Upper lobe of right lung (tissue), 1 donor: ENCODE measurements around the gene DPH5. TPM values are rescaled to one million over a fixed set of nuclear protein-coding genes. Genes with fewer than 3 reads are reported as not detected.

Experiments
- ATAC-seq: fragments of 200-7000 bp; cut with Tn5 transposase; one replicate; pipeline ENCODE4 v1.9.1; 2020; ENCODE audit warnings: mild to moderate bottlenecking, moderate library complexity
- DNase-seq: peaks from one replicate; pipeline ENCODE4 v3.0.0-alpha.2; 2020
- H3K27ac ChIP-seq: fragments of 200-600 bp; one replicate; pipeline ENCODE4 v1.8.0; 2022
- H3K27me3 ChIP-seq: fragments of 200-600 bp; one replicate; pipeline ENCODE4 v1.8.0; 2022; ENCODE audit warnings: mild to moderate bottlenecking
- H3K36me3 ChIP-seq: fragments of 200-600 bp; one replicate; pipeline ENCODE4 v1.8.0; 2022
- H3K4me1 ChIP-seq: fragments of 200-600 bp; one replicate; pipeline ENCODE4 v1.8.0; 2022
- H3K4me3 ChIP-seq: fragments of 200-600 bp; one replicate; pipeline ENCODE4 v1.8.0; 2022; ENCODE audit warnings: mild to moderate bottlenecking
- H3K9me3 ChIP-seq: fragments of 200-600 bp; one replicate; pipeline ENCODE4 v1.8.0; 2022
- intact Hi-C: fragments of 100-400 bp; cut with DNase I; formaldehyde crosslinking; loops from one replicate; pipeline ENCODE4 v1.11.0; 2022
- total RNA-seq: library from RNA; stranded (reverse); fragmentation: NEBNext Ultra II Directional; extraction: Animal tissue kit (Norgen Biotek cat#: 25700); gene quantifications from one replicate; pipeline ENCODE4 v1.2.1, GENCODE V29; 2021
- TF ChIP-seq, protein P1 (sequence below): fragments of 200-600 bp; IDR thresholded peaks from one replicate; pipeline ENCODE4 v1.8.0; 2022; ENCODE audit warnings: antibody characterized with exemption
- donor health status: DM: no; HTN: yes; CAD: no; lungs with severe emphysema.

The DPH5 gene
- total RNA-seq, 1 donor from 2014 or later = 23.8 TPM

DNA sequence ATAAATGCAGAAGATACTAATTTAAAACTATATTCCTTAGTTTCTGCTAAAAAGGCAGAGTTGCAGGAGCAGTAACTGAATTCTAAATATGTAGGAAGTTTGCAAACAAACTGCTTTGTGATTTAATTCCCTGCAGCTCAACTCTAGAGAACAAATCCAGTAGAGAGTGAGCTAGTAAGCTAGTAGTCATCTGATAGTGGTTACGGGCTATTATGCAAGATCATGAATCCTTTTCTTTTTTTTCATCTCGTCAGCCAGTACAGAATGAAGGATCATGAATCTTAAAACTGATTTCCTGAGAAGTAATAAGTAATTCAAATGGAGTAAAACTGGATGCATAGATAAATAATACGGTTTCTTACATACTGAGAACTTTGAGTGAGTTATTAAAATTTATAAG, 3.3 kb downstream of the DPH5 start:
- intact Hi-C loops = no loop called here
- DNase-seq (no peak), ATAC-seq (no peak)
- peaks cover 9% of the 10 kb centered on the region for H3K4me1 ChIP-seq
- TF ChIP-seq, protein P1, sequence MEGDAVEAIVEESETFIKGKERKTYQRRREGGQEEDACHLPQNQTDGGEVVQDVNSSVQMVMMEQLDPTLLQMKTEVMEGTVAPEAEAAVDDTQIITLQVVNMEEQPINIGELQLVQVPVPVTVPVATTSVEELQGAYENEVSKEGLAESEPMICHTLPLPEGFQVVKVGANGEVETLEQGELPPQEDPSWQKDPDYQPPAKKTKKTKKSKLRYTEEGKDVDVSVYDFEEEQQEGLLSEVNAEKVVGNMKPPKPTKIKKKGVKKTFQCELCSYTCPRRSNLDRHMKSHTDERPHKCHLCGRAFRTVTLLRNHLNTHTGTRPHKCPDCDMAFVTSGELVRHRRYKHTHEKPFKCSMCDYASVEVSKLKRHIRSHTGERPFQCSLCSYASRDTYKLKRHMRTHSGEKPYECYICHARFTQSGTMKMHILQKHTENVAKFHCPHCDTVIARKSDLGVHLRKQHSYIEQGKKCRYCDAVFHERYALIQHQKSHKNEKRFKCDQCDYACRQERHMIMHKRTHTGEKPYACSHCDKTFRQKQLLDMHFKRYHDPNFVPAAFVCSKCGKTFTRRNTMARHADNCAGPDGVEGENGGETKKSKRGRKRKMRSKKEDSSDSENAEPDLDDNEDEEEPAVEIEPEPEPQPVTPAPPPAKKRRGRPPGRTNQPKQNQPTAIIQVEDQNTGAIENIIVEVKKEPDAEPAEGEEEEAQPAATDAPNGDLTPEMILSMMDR = no peak
- H3K27ac ChIP-seq = no peak overlapping the region
- peaks cover 3% of the 10 kb centered on the region for H3K36me3 ChIP-seq
- H3K27me3 ChIP-seq = no peaks in the 10 kb centered on the region
- H3K4me3 ChIP-seq = no peak overlapping the region
- no peaks in the 10 kb centered on the region for H3K9me3 ChIP-seq

DNA sequence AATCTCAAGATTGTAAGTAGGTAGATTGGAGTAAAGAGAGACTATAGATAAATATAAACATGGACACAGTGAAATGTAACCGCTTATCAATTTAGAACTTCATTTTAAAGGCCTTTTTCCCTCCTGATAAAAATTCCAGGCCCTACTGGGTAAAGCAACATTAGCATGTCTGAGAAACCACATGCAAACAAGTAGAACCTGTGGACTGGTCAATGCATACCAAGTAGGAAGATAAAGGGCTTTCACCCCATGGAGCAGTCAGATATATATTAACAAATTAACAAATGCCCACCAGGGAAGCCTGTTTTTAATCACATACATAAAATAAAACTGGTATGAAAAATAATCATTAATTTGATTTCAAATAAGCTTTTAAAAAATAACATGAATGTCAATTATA, 8.1 kb downstream of the DPH5 start:
- H3K9me3 ChIP-seq = no peaks in the 10 kb centered on the region
- ATAC-seq (no peak), DNase-seq (no peak)
- no peak overlapping the region for H3K27ac ChIP-seq
- H3K4me3 ChIP-seq = no peak overlapping the region
- intact Hi-C loops = no loop called here
- TF ChIP-seq, protein P1 = no peak
- peaks cover 12% of the 10 kb centered on the region for H3K36me3 ChIP-seq
- no peaks in the 10 kb centered on the region for H3K4me1 ChIP-seq
- no peaks in the 10 kb centered on the region for H3K27me3 ChIP-seq

DNA sequence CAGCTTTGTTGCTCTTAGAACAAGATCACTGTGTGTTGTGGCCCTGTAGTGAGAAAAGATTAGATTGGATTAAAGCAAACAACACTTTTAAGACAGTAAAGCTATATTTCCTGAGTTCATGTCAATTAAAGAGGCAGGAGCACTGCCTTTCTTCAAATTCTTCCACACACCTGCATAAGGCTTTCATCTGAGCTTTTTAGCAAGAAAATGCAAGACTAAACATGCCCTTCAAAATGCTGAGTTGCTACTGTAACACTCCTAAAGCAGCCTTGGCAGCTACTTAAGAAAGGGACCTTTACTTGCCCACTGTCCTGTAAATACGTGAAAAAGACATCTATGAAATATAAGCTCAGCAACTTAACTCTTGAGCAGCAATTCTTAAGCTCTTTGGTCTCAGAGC, 11.8 kb downstream of the DPH5 start:
- Histone ChIP-seq H3K27ac (no peak overlapping the region), H3K4me3 (no peak overlapping the region), H3K9me3 (no peaks in the 10 kb centered on the region), H3K4me1 (no peaks in the 10 kb centered on the region), H3K27me3 (no peaks in the 10 kb centered on the region), H3K36me3 (peaks cover 12% of the 10 kb centered on the region)
- ATAC-seq = no peak
- TF ChIP-seq, protein P1 = no peak
- no peak for DNase-seq
- intact Hi-C loops = no loop called here

DNA sequence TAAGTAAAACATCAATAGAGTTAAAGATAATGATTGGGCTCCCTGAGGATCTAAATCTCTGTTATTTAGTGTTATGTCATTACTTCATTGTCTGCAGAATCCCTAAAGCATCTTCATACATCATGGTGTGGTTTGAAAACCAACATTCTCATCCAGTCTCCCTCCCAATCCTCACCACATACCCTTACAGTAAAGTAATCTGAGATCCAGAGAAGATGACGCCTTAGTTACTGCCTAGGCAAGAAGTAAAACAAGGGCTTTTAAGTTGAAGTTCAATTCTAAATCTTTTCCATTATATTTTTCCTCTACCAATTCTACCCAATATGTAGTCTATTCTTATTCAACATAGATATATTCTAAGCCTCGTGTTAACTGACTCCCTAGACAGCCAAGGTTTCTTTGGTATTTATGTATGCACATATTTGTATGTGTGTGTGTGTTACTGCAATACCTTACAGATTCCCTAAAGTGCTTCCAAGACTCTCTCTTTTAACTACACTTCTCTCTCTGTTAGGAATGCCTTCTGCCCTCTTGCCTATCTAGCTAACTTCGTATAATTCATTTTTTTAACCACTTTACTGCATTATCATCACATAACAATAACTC, 17.3 kb downstream of the DPH5 start:
- intact Hi-C loops = no loop called here
- no peak overlapping the region for H3K4me3 ChIP-seq
- TF ChIP-seq, protein P1 = no peak
- peaks cover 12% of the 10 kb centered on the region for H3K36me3 ChIP-seq
- no peaks in the 10 kb centered on the region for H3K9me3 ChIP-seq
- H3K27me3 ChIP-seq = no peaks in the 10 kb centered on the region
- H3K4me1 ChIP-seq = peaks cover 17% of the 10 kb centered on the region
- no peak for DNase-seq
- no peak overlapping the region for H3K27ac ChIP-seq
- ATAC-seq = no peak

DNA sequence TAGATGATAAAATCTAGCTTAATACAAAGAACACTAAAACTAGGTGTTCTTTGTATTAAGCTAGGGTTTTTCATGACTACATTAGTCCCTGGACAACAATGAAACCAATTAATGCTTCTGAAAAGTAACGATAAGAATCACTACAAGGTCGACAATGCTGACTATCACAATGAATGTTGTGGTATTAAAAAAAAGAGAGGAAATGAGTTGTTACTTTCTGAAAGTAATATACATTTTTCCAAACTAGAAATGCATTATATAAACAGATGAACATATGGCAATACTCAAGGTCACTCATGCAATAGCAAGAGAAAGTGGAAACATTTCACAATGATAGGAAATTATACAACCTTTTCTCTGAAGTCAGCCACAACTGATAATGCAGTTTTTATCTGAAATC, 19.0 kb downstream of the DPH5 start:
- ATAC-seq = no peak
- Histone ChIP-seq H3K27me3 (no peaks in the 10 kb centered on the region), H3K36me3 (no peaks in the 10 kb centered on the region), H3K9me3 (no peaks in the 10 kb centered on the region), H3K4me1 (peaks cover 23% of the 10 kb centered on the region), H3K4me3 (no peak overlapping the region), H3K27ac (no peak overlapping the region)
- TF ChIP-seq, protein P1 = no peak
- no peak for DNase-seq
- intact Hi-C loops = no loop called here

DNA sequence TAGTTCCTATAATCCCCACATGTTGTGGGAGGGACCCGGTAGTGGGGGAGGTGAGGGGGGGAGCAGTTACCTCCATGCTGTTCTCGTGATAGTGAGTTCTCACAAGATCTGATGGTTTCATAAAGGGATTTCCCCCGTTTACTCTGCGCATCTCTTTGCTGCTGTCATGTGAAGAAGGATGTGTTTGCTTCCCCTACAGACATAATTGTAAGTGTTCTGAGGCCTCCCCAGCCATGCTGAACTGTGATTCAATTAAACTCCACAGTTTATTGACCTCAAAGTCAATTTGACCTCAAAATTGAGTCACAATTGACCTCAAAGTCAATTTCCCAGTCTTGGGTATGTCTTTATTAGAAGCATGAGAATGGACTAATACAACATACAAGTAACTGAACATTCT, 19.7 kb downstream of the DPH5 start:
- no peaks in the 10 kb centered on the region for H3K27me3 ChIP-seq
- intact Hi-C loops = no loop called here
- TF ChIP-seq, protein P1 = no peak
- H3K4me1 ChIP-seq = peaks cover 23% of the 10 kb centered on the region
- H3K36me3 ChIP-seq = peaks cover 2% of the 10 kb centered on the region
- ATAC-seq (no peak), DNase-seq (no peak)
- H3K27ac ChIP-seq = no peak overlapping the region
- H3K9me3 ChIP-seq = no peaks in the 10 kb centered on the region
- H3K4me3 ChIP-seq = no peak overlapping the region
